ENCODE results near the gene DNAJC4. TPM values are rescaled to one million over a fixed set of nuclear protein-coding genes. Genes with fewer than 3 reads are reported as not detected.

DNAJC4 gene
- total and polyA plus RNA-seq, 9 of the 15 experiments (the other 6 are each of a cell fraction or from before 2014, with no cell fraction given): 4.0 to 32.6 (median 19.9) TPM

DNA sequence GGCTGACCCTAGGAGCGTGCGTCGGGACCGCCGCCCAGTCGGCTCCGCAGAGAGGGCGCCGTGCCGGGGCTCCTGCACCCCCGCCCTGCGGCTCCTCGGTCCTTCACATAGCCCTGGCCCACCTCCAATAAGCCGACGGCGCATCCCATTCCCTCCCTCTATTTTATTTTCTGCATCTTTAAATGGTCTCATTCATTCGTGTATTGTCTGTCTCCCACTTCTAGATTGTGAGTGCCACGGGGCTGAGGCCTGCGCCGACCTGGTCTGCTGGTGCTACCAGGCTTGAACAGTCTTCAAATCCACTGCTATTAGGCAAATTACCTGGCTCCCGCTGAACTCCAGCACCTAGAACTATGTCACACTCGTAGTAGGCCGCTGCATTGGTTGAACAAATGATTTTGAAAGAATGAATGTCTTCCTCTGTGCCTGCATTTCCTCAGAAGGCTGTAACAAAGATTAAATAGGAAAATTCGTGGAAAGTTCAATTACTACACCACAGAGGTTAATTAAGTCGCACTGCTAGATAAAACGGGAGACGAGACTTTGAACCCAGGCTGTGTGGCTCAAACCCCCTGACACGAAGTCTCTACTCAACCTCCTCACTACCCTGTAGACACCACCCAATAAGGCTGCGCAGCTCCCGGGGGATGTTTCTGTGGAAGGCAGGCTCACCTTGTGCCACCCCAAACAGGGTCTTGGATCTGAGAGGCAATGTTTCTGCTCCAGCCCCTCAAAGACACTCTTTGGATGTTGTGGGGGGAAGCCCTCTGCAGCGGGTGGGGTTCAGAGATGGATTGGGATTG is 17.6 kb downstream of the DNAJC4 start (continued):
- TF ChIP-seq NR4A1 (CRISPR knock-in tag; IDR thresholded peaks at IDR 0.05) (no peak), NR4A1 (tag; IDR thresholded peaks at IDR 0.05) (0 out of 2 replicates have a peak, but pooled peaks have one; percentile 12), PML (IDR thresholded peaks at IDR 0.05; ENCODE audit: low read length) (0 out of 2 replicates have a peak, but pooled peaks have one; percentile 24), DPF2 (IDR thresholded peaks at IDR 0.05) (0 out of 2 replicates have a peak, but pooled peaks have one; percentile 14), SREBF1 (IDR thresholded peaks at IDR 0.05; ENCODE audit: borderline replicate concordance, low read depth, low read length) (no peak), MCM3 (IDR thresholded peaks at IDR 0.05) (no peak), SMAD4 (CRISPR knock-in tag; conservative IDR thresholded peaks at IDR 0.05) (peak; percentile 25; the same call in 1 of the 2 replicates), ZBTB7A (IDR thresholded peaks at IDR 0.05; ENCODE audit: borderline replicate concordance, control insufficient read depth, low read depth, low read length) (0 out of 2 replicates have a peak, but pooled peaks have one; percentile 3), ZNF589 (CRISPR knock-in tag; IDR thresholded peaks at IDR 0.05; ENCODE audit: low read depth) (0 out of 2 replicates have a peak, but pooled peaks have one; percentile 1), ZNF253 (CRISPR knock-in tag; conservative IDR thresholded peaks at IDR 0.05) (no peak), EGR1 (conservative IDR thresholded peaks at IDR 0.05) (no peak), ZNF445 (CRISPR knock-in tag; IDR thresholded peaks at IDR 0.05; ENCODE audit: low read depth) (no peak), NRF1 (conservative IDR thresholded peaks at IDR 0.05 in 1 of 2, IDR thresholded peaks at IDR 0.05 in 1 of 2) (peak; percentile 44 to 64; a peak in 3 of 4 replicates), RAD51 (IDR thresholded peaks at IDR 0.05; ENCODE audit: borderline replicate concordance, low read depth) (no peak), POLR2AphosphoS2 (IDR thresholded peaks at IDR 0.05; ENCODE audit: low read length) (no peak), NUFIP1 (IDR thresholded peaks at IDR 0.05; ENCODE audit: partially characterized antibody) (no peak), ZNF764 (CRISPR knock-in tag; IDR thresholded peaks at IDR 0.05; ENCODE audit: low read depth) (no peak), ZFX (CRISPR knock-in tag; IDR thresholded peaks at IDR 0.05) (peak; percentile 70), POLR2AphosphoS5 (IDR thresholded peaks at IDR 0.05; ENCODE audit: control insufficient read depth, insufficient read depth, low read depth, low read length) (no peak), HDAC8 (tag; IDR thresholded peaks at IDR 0.05) (no peak), TGIF2 (CRISPR knock-in tag; IDR thresholded peaks at IDR 0.05) (no peak), NFIC (IDR thresholded peaks at IDR 0.05) (peak; percentile 48), HOXB6 (CRISPR knock-in tag; IDR thresholded peaks at IDR 0.05; ENCODE audit: borderline replicate concordance) (peak; percentile 51; the same call in 1 of the 2 replicates), HNRNPLL (IDR thresholded peaks at IDR 0.05; ENCODE audit: low read depth, low read length, poor library complexity, severe bottlenecking) (peak; percentile 17), MAFK (IDR thresholded peaks at IDR 0.05; ENCODE audit: low read length) (no peak)
- TF ChIP-seq, protein P1, sequence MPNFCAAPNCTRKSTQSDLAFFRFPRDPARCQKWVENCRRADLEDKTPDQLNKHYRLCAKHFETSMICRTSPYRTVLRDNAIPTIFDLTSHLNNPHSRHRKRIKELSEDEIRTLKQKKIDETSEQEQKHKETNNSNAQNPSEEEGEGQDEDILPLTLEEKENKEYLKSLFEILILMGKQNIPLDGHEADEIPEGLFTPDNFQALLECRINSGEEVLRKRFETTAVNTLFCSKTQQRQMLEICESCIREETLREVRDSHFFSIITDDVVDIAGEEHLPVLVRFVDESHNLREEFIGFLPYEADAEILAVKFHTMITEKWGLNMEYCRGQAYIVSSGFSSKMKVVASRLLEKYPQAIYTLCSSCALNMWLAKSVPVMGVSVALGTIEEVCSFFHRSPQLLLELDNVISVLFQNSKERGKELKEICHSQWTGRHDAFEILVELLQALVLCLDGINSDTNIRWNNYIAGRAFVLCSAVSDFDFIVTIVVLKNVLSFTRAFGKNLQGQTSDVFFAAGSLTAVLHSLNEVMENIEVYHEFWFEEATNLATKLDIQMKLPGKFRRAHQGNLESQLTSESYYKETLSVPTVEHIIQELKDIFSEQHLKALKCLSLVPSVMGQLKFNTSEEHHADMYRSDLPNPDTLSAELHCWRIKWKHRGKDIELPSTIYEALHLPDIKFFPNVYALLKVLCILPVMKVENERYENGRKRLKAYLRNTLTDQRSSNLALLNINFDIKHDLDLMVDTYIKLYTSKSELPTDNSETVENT (CRISPR knock-in tag; IDR thresholded peaks at IDR 0.05): no peak
- TF ChIP-seq, protein P2, sequence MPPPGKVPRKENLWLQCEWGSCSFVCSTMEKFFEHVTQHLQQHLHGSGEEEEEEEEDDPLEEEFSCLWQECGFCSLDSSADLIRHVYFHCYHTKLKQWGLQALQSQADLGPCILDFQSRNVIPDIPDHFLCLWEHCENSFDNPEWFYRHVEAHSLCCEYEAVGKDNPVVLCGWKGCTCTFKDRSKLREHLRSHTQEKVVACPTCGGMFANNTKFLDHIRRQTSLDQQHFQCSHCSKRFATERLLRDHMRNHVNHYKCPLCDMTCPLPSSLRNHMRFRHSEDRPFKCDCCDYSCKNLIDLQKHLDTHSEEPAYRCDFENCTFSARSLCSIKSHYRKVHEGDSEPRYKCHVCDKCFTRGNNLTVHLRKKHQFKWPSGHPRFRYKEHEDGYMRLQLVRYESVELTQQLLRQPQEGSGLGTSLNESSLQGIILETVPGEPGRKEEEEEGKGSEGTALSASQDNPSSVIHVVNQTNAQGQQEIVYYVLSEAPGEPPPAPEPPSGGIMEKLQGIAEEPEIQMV (tag; conservative IDR thresholded peaks at IDR 0.05; ENCODE audit: low read depth): no peak
